ENCODE data around the gene TMEM255B. TPM values are rescaled to one million over a fixed set of nuclear protein-coding genes. Genes with fewer than 3 reads are reported as not detected.
"Not testable (repeated sequence)": the region's sequence is repeated elsewhere in the genome, so short reads cannot be mapped to it uniquely, and the experiment has no call there.

Gene TMEM255B
- total RNA-seq, 2 experiments from 2014 or later = 1.7 to 1.8 TPM

- Mint-ChIP-seq H3K27ac (no peak overlapping the region), H3K4me1 (ENCODE audit: low read depth) (no peaks in the 10 kb centered on the region), H3K36me3 (ENCODE audit: low read depth) (peaks cover 12% of the 10 kb centered on the region), H3K9me3 (no peaks in the 10 kb centered on the region), H3K27me3 (no peaks in the 10 kb centered on the region), H3K4me3 (no peak overlapping the region)
- CTCF ChIA-PET = no interaction called here
- ATAC-seq = no peak
- POLR2A ChIA-PET = no interaction called here
- TF ChIP-seq CTCF (IDR thresholded peaks at IDR 0.05) = no peak
- intact Hi-C loops (cut with micrococcal nuclease) = no loop called here
- DNase-seq = no peak
Measured at GRCh38 chr13:113827021-113827420, 68.0 kb downstream of the TMEM255B start.

GRCh38 chr13:113828282-113828825 is 69.3 kb downstream of the TMEM255B start:
- DNase-seq (no peak), ATAC-seq (no peak)
- peaks cover 11% of the 10 kb centered on the region for H3K36me3 Mint-ChIP-seq (ENCODE audit: low read depth)
- no peaks in the 10 kb centered on the region for H3K9me3 Mint-ChIP-seq
- no peak for TF ChIP-seq CTCF (IDR thresholded peaks at IDR 0.05)
- intact Hi-C loops (cut with micrococcal nuclease) = no loop called here
- H3K27ac Mint-ChIP-seq = no peak overlapping the region
- ChIA-PET CTCF (no interaction called here), POLR2A (no interaction called here)
- H3K27me3 Mint-ChIP-seq = no peaks in the 10 kb centered on the region
- no peak overlapping the region for H3K4me3 Mint-ChIP-seq
- no peaks in the 10 kb centered on the region for H3K4me1 Mint-ChIP-seq (ENCODE audit: low read depth)

GRCh38 chr13:113830426-113830950 is 71.5 kb downstream of the TMEM255B start:
- ATAC-seq; intact Hi-C loops (cut with micrococcal nuclease): not testable (repeated sequence)

GRCh38 chr13:113831061-113831460 is 72.0 kb downstream of the TMEM255B start:
- H3K4me3 Mint-ChIP-seq = no peak overlapping the region
- no peaks in the 10 kb centered on the region for H3K9me3 Mint-ChIP-seq
- DNase-seq (no peak), ATAC-seq (no peak)
- no peak overlapping the region for H3K27ac Mint-ChIP-seq
- H3K27me3 Mint-ChIP-seq = no peaks in the 10 kb centered on the region
- intact Hi-C loops (cut with micrococcal nuclease) = no loop called here
- ChIA-PET POLR2A (no interaction called here), CTCF (no interaction called here)
- H3K4me1 Mint-ChIP-seq (ENCODE audit: low read depth) = no peaks in the 10 kb centered on the region
- H3K36me3 Mint-ChIP-seq (ENCODE audit: low read depth) = peaks cover 6% of the 10 kb centered on the region
- TF ChIP-seq CTCF (IDR thresholded peaks at IDR 0.05) = no peak

More at GRCh38 chr13:113830426-113830950, 71.5 kb downstream of the TMEM255B start:
- DNase-seq; POLR2A ChIA-PET; H3K9me3 Mint-ChIP-seq; H3K4me3 Mint-ChIP-seq; H3K27me3 Mint-ChIP-seq; H3K27ac Mint-ChIP-seq; CTCF ChIA-PET; H3K36me3 Mint-ChIP-seq (ENCODE audit: low read depth); H3K4me1 Mint-ChIP-seq (ENCODE audit: low read depth): not testable (repeated sequence)

- ChIA-PET CTCF (no interaction called here), POLR2A (no interaction called here)
- H3K9me3 Mint-ChIP-seq = no peaks in the 10 kb centered on the region
- intact Hi-C loops (cut with micrococcal nuclease) = no loop called here
- H3K36me3 Mint-ChIP-seq (ENCODE audit: low read depth) = peaks cover 4% of the 10 kb centered on the region
- H3K4me1 Mint-ChIP-seq (ENCODE audit: low read depth) = peaks cover under 1% of the 10 kb centered on the region
- no peak for TF ChIP-seq CTCF (IDR thresholded peaks at IDR 0.05)
- H3K27me3 Mint-ChIP-seq = no peaks in the 10 kb centered on the region
- H3K27ac Mint-ChIP-seq = no peak overlapping the region
- H3K4me3 Mint-ChIP-seq = no peak overlapping the region
- no peak for DNase-seq
- ATAC-seq = no peak
Measured at GRCh38 chr13:113832205-113832604, 73.2 kb downstream of the TMEM255B start.
